T-helper 2 cell treated with Interferon-gamma antibody and Interleukin-4, amounts not matched to agents 100 ng/mL and 5 ng/mL, for 36 hours (primary cell): ENCODE data around the gene CDH23. TPM values are rescaled to one million over a fixed set of nuclear protein-coding genes. Genes with fewer than 3 reads are reported as not detected.

Experiments used
- intact Hi-C: fragments of 100-400 bp; cut with micrococcal nuclease; formaldehyde crosslinking; loops from one replicate; pipeline ENCODE4 v1.15.1; 2023
- total RNA-seq: library from RNA; stranded (reverse); gene quantifications from 2 replicates; pipeline ENCODE4 v1.2.3, GENCODE V29; 2022

CDH23 gene
- total RNA-seq, 1 donor from 2014 or later = 4.2 TPM

DNA sequence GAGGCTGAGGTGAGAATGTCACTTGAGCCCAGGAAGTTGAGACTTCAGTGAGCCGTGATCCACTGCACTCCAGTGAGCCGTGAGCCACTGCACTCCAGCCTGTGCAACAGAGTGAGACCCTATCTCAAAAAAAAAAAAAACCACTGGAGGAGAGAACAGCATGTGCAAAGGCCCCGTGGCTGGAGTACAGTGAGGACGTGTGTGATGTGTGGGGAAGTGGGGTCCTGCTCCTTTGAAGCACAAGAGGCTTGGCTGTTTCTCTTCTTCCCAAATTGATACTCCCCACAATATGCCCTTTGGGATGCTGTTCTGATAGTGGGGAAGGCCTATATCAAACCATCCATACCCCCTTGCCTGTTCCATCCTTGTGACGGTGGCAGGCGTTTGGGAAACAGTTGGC is 254.7 kb downstream of the CDH23 start:
- intact Hi-C loops = no loop called here

DNA sequence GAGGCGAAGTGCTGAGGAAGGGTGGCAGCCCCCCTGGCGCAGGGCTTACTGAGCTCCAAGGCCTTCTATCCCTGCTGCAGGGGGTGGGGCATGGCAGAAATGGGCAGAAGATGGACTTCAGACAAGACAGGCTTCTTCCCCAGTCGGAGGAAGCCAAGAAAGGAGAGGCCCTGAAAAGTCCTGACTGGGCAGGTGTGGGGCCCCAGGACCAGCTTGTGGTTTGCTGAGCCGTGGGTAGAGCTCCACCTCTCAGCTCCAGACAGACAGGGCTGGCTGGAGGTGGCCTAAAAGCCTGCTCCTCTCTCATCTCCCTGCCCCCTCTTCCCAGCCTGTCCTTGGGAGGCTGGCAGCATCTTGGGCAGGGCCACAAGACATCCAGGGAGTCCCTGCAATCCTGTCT is 255.2 kb downstream of the CDH23 start:
- intact Hi-C loops = no loop called here

GRCh38 chr10:71653044-71653443 is 256.3 kb downstream of the CDH23 start:
- intact Hi-C loops = no loop called here

DNA sequence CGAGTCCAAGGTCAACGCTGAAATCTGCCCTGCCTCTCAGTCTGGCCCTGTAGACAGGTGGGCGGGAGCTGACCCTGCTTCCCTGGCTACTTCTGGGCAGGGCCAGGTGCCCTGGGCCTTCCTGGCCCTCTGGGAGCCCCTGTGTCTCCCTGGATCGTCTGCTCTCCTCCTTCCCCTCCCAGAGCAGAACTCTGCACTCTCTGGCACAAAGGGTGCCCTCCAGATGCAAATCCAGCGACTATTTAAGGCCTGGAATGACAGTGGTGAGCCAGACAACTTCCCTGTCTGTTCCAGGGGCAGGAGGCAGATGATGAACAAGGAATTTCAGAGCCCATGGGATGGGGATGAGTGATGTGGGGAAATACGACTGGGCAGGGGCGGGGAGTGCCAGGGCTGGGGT is 259.5 kb downstream of the CDH23 start:
- intact Hi-C loops = no loop called here

GRCh38 chr10:71657604-71658466 is 261.1 kb downstream of the CDH23 start:
- intact Hi-C loops = no loop called here

- intact Hi-C loops = no loop called here
These were observed 261.7 kb downstream of the CDH23 start for GRCh38 chr10:71658467-71658745.

DNA sequence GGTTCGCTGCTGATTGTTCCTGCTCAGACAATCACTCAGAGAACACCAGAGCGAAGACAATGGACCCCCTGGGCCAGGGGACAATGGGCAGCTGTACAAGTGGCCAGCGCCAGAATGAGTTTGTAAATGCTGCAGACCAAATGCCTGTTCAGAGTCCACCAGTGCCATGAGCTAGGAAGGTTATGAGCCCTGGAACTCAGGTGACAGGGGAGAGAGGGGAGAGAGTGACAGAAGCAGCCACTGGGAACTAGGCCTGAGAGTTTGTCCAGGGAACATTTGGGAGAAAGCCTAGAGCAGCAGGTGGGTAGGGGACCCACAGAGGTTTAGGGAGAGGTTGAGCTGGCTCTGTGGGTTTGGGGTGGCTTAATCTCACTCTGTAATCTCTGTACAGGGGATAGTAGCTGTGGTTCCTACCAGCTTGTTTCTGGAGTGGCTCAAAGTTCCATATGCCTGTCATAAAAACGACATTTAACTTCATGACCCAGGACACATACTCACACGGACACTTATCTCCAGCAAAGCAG is 262.5 kb downstream of the CDH23 start:
- intact Hi-C loops = no loop called here

GRCh38 chr10:71659737-71660136 is 263.0 kb downstream of the CDH23 start:
- intact Hi-C loops = no loop called here

DNA sequence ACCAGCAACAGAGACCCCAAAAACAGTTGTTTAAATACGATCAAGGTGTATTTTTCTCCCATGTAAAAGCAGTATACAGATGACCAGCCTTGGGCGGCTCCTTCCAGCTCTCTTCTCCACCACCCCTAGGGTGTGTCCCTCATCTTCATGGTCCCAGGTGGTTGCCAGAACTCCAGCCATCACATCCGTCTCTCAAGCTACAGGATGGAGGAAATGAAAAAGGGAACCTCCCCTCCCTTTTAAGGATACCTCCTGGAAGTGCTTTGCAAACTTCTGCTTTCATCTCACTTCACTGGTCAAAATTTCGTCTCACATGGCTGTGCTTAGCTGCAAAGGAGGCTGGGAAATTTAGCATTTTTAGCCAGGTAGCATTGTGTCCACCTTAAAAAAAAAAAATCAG is 263.6 kb downstream of the CDH23 start:
- intact Hi-C loops = no loop called here

GRCh38 chr10:71661060-71661622 is 264.4 kb downstream of the CDH23 start:
- intact Hi-C loops = no loop called here

DNA sequence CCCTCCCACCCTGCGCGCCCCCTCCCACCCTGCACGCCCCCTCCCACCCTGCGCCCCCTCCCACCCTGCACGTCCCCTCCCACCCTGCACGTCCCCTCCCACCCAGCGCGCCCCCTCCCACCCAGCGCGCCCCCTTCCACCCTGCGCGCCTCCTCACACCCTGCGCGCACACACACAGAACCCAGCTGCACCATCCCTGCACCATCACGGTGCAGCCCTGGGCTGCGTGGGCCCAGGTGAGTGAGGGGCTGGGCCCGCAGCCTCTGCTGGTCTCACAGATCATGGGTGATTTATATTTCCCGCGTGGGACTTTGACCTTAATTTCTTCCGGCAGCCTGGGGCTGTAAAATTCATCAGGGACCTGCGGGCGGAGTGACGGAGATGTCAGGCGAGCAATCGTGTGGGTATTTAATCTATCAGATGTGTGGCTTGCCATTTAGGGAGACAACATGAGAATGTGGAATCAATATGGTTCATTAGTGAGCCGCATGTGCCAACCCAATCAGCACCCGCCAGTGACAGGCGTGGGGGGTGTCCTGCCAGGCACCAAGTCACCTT is 265.1 kb downstream of the CDH23 start:
- intact Hi-C loops = no loop called here

DNA sequence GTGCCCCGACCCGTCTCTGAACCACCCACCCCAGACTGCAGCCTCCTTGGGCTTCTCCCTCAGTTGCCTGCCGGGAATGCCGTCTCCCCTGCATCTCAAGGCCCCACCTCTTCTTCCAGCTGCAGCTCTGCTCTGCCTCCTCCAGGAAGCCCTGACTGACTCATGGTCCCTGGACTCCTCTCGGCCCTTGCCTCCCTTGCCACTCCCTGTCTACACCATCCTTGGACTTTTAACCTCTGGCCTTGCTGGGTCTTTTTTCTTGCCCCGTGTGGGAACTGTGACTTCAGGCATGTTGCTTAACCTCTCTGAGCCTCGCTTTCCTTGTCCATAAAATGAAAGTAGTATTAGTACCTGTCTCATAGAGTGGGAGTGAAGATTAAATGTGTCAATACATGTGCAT is 266.6 kb downstream of the CDH23 start:
- intact Hi-C loops = no loop called here

DNA sequence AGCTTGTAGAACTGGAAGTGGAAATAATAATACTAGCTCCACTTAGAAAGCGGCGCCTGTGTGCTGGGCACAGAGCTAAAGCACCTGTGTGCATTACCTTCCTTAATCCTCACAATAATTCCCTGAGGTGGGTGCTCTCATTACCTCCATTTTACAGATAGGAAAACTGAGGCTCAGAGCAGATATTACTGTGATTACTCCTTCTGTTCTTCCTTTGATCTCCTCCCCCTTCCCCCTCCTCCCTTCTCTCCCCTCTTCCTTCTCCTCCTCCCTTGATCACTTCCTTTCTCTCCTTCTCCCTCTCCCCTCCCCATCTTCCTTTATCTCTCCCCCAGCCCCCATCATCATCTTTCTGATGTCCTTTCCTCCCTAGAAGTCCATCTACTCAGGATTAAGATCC is 267.9 kb downstream of the CDH23 start:
- intact Hi-C loops = no loop called here

DNA sequence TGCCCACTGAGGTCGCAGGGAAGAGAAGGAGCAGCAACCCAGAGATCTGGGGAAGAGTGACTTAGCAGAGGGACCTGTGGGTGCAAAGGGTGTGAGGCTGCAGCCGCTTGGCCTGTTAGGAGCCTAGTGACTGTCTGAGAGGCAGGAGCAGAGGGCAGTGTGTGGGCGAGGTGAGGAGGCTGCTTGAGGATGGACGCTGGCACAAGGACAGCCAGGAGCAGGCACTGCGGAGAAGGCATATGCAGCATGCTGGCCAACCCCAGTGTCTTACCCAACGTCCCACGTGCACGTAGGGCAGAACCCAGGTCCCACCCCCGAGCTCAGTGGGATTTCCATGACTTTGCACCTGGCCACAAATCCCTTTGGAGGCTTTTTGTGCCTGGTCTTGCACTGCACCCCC is 268.7 kb downstream of the CDH23 start:
- intact Hi-C loops = no loop called here

DNA sequence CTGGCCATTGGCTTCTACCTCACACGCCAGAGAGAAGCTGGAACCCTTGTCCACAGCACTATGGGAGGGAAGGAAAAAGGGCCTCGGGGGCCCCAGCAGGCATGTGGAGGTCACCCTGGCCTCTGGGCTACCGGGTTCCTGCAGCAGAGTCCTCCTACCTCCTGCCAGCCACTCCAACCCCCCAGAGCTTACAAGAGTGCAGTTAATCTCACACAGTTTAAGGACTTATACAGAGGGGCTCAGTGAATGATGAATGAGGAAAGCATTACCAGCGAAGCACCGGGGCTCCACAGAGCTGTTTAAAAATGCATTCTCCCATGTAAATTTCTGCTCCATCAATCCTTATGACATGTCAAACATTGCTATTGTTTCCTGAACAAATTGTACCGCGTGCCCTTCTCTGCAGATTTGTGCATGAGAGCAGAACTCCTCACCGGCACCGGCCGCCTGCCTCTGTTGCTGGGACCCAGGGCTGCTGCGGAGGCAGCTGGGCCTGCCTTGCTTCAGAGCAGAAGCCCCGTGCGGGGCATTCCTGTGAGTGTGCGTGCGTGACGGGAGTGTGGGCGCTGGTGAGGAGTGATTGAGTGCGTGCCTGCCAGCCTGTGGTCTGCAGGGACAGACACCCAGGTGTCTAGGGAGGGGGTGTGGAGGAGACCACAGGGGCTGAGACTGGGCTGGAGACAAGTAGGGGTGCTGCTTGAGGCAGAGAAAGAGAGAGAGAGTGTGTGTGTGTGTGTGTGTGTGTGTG is 270.1 kb downstream of the CDH23 start:
- intact Hi-C loops = no loop called here

GRCh38 chr10:71667387-71667752 is 270.6 kb downstream of the CDH23 start:
- intact Hi-C loops = no loop called here

DNA sequence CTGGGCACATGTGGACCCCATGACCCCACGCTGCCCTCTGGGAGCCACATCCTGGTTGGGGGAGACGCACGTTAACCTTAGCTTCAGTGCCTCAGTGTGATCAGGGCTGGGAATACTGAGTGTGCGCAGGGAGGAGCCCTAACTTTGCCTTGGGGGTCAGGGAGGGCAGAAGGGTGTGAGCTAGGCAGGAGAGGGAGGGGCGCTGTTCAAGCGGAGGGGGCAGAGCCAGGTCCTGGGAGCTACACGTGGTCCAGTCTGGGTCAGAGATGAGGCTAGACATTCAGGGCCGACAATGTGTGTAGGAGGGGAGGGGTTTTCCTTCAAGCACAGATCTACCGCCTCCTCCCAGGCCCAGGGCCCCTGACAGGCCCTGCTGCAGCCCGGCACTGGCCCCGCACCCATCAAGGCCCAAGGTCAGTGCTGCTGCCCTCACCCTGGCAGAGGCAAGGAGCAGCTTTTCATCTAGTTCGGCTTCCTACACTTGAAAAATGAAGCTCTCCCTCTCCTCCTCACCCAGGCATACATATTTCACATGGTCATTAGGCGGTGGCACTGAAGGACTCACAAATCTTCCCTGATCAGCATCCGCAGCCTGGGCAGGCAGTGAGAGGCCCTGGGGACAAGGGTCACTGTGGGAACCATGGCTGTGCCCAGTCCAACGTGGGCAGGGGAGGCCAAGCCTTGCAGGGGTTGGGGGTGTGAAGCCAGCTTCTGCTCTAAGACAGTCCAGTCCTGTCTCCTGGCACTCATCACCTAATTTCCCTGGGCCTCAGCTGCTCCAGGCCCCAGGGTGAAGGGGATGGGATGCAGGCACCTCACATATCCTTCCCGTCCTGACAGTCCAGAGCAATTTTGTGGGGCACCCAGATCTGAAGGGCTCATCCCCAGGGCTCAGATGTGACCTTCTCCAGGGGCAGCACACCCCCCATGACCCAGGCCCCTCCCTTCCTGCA is 275.6 kb downstream of the CDH23 start:
- intact Hi-C loops = no loop called here

DNA sequence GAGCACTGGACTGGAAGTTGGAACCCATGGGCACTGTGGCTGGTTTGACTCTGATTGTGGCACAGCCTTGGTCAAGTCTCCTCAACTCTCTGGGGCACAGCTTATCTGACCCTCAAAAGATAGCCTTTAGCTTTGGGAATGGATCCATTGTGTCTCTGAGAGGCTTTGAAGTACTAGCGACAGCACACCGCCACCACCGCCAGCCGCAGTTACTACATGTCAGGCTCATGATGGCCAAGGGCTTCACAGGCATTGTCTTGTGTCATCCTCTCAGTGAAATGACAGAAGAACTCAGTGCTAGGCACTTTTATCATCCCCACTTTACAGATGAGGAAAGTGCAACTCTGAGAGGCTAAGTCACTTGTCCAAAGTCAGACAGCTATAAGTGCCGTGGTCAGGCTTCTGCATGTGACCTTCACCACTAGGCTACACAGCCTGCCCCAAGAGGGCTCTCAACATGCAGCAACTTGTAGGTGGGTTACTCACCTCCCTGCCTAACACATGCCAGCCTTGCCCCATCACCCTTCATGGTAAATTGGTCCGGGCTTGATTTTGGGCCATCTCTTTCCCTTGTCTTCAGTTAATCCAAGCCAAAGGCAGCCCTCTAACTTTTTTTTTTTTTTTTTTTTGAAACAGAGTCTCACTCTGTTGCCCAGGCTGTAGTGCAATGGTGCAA is 278.7 kb downstream of the CDH23 start:
- intact Hi-C loops = no loop called here

DNA sequence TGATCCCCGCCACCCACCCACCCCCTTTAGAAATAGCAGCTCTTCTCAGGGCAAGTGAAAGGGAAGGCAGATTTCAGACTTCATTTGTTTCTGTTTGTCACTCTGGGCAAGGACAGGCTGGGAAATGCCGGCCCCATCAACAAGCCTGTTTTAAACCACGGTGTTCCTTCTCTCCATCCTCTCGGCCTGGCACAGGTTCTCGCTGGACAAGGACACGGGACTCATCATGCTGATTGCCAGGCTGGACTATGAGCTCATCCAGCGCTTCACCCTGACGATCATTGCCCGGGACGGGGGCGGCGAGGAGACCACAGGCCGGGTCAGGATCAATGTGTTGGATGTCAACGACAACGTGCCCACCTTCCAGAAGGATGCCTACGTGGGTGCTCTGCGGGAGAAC is 280.5 kb downstream of the CDH23 start:
- intact Hi-C loops = no loop called here

- intact Hi-C loops = no loop called here
These were observed 281.5 kb downstream of the CDH23 start for GRCh38 chr10:71678057-71678805.
